Activated naive CD4-positive, alpha-beta T cell treated with anti-CD3 and anti-CD28 coated beads, Interleukin-2, amount 50 U/mL, for 24 hours (primary cell): ENCODE data around the gene PIP.
"Not testable (repeated sequence)": the region's sequence is repeated elsewhere in the genome, so short reads cannot be mapped to it uniquely, and the experiment has no call there.

Source experiments
- H3K27ac Mint-ChIP-seq: one replicate; pipeline ENCODE4 v1.8.0; 2021; ENCODE audit warnings: mild to moderate bottlenecking, mixed read lengths
- H3K27me3 Mint-ChIP-seq: one replicate; pipeline ENCODE4 v1.8.0; 2021; ENCODE audit warnings: mixed read lengths
- H3K36me3 Mint-ChIP-seq: one replicate; pipeline ENCODE4 v1.8.0; 2021; ENCODE audit warnings: mixed read lengths
- H3K4me1 Mint-ChIP-seq: one replicate; pipeline ENCODE4 v1.8.0; 2021; ENCODE audit warnings: mixed read lengths
- H3K4me3 Mint-ChIP-seq: one replicate; pipeline ENCODE4 v1.8.0; 2021; ENCODE audit warnings: mild to moderate bottlenecking, mixed read lengths
- H3K9me3 Mint-ChIP-seq: one replicate; pipeline ENCODE4 v1.8.0; 2021; ENCODE audit warnings: mixed read lengths

Gene PIP, protein sequence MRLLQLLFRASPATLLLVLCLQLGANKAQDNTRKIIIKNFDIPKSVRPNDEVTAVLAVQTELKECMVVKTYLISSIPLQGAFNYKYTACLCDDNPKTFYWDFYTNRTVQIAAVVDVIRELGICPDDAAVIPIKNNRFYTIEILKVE

GRCh38 chr7:143131781-143132180 lies at the start of gene PIP:
Gene PIP (plus strand): TSS chr7:143132077. CDS start chr7:143132117, 40 bp downstream.
- H3K27me3 Mint-ChIP-seq, result peaks cover 23% of the 10 kb centered on the region
- H3K4me3 Mint-ChIP-seq, result no peak within 1 kb of the TSS
- no peaks in the 10 kb centered on the region for H3K9me3 Mint-ChIP-seq
- H3K36me3 Mint-ChIP-seq, result no peaks in the 10 kb centered on the region
- no peaks in the 10 kb centered on the region for H3K4me1 Mint-ChIP-seq
- no peak within 1 kb of the TSS for H3K27ac Mint-ChIP-seq

- no peak overlapping the region for H3K4me3 Mint-ChIP-seq
Observed at GRCh38 chr7:143085109-143085508, 46.8 kb upstream of the PIP start.

GRCh38 chr7:143085610-143086009 lies 46.3 kb upstream of the PIP start:
- H3K27me3 Mint-ChIP-seq, result peaks cover 11% of the 10 kb centered on the region
- H3K4me3 Mint-ChIP-seq, H3K27ac Mint-ChIP-seq, H3K36me3 Mint-ChIP-seq, H3K4me1 Mint-ChIP-seq: not testable (repeated sequence)
- H3K9me3 Mint-ChIP-seq, result peaks cover 26% of the 10 kb centered on the region

More at GRCh38 chr7:143085109-143085508, 46.8 kb upstream of the PIP start:
- Mint-ChIP-seq H3K27ac (no peak overlapping the region), H3K4me1 (no peaks in the 10 kb centered on the region), H3K36me3 (peaks cover 4% of the 10 kb centered on the region), H3K27me3 (peaks cover 11% of the 10 kb centered on the region), H3K9me3 (peaks cover 27% of the 10 kb centered on the region)

GRCh38 chr7:143088549-143089231 lies 43.2 kb upstream of the PIP start:
- H3K4me3 Mint-ChIP-seq, H3K27ac Mint-ChIP-seq, H3K4me1 Mint-ChIP-seq, H3K36me3 Mint-ChIP-seq: not testable (repeated sequence)
- peaks cover 10% of the 10 kb centered on the region for H3K27me3 Mint-ChIP-seq
- peaks cover 11% of the 10 kb centered on the region for H3K9me3 Mint-ChIP-seq

- Mint-ChIP-seq H3K9me3 (peaks cover 12% of the 10 kb centered on the region), H3K27me3 (peaks cover 2% of the 10 kb centered on the region), H3K4me1 (no peaks in the 10 kb centered on the region), H3K4me3 (no peak overlapping the region), H3K36me3 (peaks cover 2% of the 10 kb centered on the region), H3K27ac (no peak overlapping the region)
Observed at GRCh38 chr7:143096146-143096545, 35.7 kb upstream of the PIP start.

DNA sequence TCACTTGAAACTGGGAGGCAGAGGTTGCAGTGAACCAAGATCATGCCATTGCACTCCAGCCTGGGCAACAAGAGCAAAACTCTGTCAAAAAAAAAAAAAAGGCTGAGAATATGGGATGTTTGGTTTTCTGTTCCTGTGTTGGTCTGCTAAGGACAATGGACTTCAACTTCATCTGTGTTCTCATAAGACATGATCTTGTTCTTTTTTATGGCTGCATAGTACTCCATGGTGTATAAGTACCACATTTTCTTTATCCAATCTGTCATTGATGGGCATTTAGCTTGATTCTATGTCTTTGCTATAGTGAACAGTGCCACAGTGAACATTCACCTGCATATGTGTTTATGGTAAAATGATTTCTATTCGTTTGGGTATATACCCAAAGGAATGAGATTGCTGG lies 32.3 kb upstream of the PIP start:
- not testable (repeated sequence) for H3K36me3 Mint-ChIP-seq, H3K27ac Mint-ChIP-seq, H3K27me3 Mint-ChIP-seq, H3K4me1 Mint-ChIP-seq, H3K4me3 Mint-ChIP-seq
- H3K9me3 Mint-ChIP-seq, result peaks cover 12% of the 10 kb centered on the region

DNA sequence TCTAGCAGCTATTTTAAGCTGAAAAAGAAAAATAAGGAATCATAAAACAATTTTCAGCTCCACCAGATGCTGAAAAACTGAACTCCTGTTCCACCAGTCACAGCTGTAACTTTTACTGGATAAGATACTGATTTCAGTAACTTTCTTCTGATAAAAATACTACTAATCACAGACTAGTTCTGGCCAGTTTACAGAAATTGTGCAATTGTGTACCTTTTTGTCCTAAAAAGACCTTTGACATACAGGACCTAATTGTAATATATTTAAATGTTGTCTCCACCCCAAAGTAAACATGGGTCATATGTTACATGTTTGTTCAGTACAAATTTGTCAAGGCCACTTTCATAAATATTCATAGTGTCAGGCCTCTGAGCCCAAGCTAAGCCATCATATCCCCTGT lies 27.1 kb upstream of the PIP start:
- Mint-ChIP-seq H3K27ac (no peak overlapping the region), H3K4me3 (no peak overlapping the region), H3K27me3 (no peaks in the 10 kb centered on the region), H3K9me3 (peaks cover 10% of the 10 kb centered on the region), H3K4me1 (no peaks in the 10 kb centered on the region), H3K36me3 (peaks cover under 1% of the 10 kb centered on the region)

DNA sequence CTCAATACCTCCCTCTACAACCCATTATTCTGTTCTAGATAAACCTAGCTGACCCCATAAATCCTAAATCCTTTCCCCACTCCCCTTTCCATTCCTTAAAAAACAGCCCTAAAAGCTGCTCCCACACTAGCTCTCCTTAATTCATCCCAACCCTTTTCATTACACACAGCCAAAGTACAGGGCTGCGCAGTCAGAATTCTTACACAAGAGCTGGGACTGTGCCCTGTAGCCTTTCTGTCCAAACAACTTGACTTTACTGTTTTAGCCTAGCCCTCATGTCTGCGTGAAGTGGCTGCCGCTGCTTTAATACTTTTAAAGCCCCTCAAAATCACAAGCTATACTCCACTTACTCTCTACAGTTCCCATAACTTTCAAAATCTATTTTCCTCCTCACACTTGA lies 23.9 kb upstream of the PIP start:
- not testable (repeated sequence) for H3K9me3 Mint-ChIP-seq, H3K4me1 Mint-ChIP-seq, H3K27me3 Mint-ChIP-seq, H3K4me3 Mint-ChIP-seq, H3K27ac Mint-ChIP-seq, H3K36me3 Mint-ChIP-seq

- Mint-ChIP-seq H3K4me3 (no peak overlapping the region), H3K27ac (no peak overlapping the region), H3K36me3 (peaks cover 6% of the 10 kb centered on the region), H3K4me1 (no peaks in the 10 kb centered on the region), H3K27me3 (no peaks in the 10 kb centered on the region), H3K9me3 (peaks cover 25% of the 10 kb centered on the region)
Observed at GRCh38 chr7:143117395-143117794, 14.5 kb upstream of the PIP start.

GRCh38 chr7:143120691-143121405 lies 11.0 kb upstream of the PIP start:
- H3K4me1 Mint-ChIP-seq, result no peaks in the 10 kb centered on the region
- no peaks in the 10 kb centered on the region for H3K36me3 Mint-ChIP-seq
- H3K27ac Mint-ChIP-seq, result no peak overlapping the region
- H3K4me3 Mint-ChIP-seq, result no peak overlapping the region
- no peaks in the 10 kb centered on the region for H3K27me3 Mint-ChIP-seq
- H3K9me3 Mint-ChIP-seq, result peaks cover 18% of the 10 kb centered on the region

DNA sequence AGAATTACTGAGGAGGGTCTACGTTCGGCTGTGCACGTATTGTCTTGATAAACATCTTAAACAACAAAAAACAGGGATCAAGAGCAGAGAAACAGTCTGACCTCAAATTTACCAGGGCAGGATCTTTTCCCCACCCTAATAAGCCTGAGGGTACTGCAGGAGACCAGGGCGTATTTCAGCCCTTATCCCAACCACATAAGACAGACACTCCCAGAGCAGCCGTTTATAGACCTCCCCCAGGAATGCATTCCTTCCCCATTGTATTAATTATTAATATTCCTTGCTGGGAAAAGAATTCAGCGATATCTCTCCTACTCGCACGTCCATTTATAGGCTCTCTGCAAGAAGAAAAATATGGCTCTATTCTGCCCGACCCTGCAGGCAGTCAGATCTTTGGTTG lies 8.6 kb upstream of the PIP start:
- not testable (repeated sequence) for H3K36me3 Mint-ChIP-seq, H3K4me3 Mint-ChIP-seq, H3K27ac Mint-ChIP-seq, H3K4me1 Mint-ChIP-seq, H3K27me3 Mint-ChIP-seq
- peaks cover 20% of the 10 kb centered on the region for H3K9me3 Mint-ChIP-seq

DNA sequence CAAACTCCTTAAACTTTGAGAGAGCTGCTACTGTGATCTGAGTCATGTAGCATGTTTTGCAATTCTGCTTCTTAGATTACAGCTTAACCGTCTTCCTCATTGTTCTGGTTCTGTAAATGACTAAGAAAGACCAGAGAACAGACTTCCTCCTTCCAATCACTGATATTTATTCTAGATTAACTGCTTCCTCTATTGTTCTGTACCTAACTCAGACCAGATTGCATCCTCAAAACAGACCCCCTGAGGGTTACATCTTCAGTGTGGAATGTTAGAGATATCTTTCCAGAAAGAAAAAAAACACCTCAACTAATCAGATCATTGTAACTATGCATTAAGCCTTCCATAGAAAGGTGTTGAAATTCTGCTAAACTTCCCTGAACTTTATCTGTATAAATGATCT lies 5.7 kb upstream of the PIP start:
- no peaks in the 10 kb centered on the region for H3K36me3 Mint-ChIP-seq
- no peak overlapping the region for H3K27ac Mint-ChIP-seq
- no peak overlapping the region for H3K4me3 Mint-ChIP-seq
- H3K27me3 Mint-ChIP-seq, result peaks cover 12% of the 10 kb centered on the region
- no peaks in the 10 kb centered on the region for H3K4me1 Mint-ChIP-seq
- H3K9me3 Mint-ChIP-seq, result peaks cover 14% of the 10 kb centered on the region

- no peaks in the 10 kb centered on the region for H3K4me1 Mint-ChIP-seq
- no peaks in the 10 kb centered on the region for H3K36me3 Mint-ChIP-seq
- H3K27ac Mint-ChIP-seq, result no peak overlapping the region
- H3K9me3 Mint-ChIP-seq, result peaks cover 14% of the 10 kb centered on the region
- H3K4me3 Mint-ChIP-seq, result no peak overlapping the region
- H3K27me3 Mint-ChIP-seq, result peaks cover 22% of the 10 kb centered on the region
Observed at GRCh38 chr7:143129051-143129450, 2.8 kb upstream of the PIP start.

GRCh38 chr7:143129477-143129876 lies 2.4 kb upstream of the PIP start:
- Mint-ChIP-seq H3K9me3 (peaks cover 14% of the 10 kb centered on the region), H3K27ac (no peak overlapping the region), H3K27me3 (peaks cover 22% of the 10 kb centered on the region), H3K4me1 (no peaks in the 10 kb centered on the region), H3K36me3 (no peaks in the 10 kb centered on the region), H3K4me3 (no peak overlapping the region)

- Mint-ChIP-seq H3K36me3 (no peaks in the 10 kb centered on the region), H3K4me3 (no peak overlapping the region), H3K9me3 (peaks cover 11% of the 10 kb centered on the region), H3K27ac (no peak overlapping the region), H3K27me3 (peaks cover 23% of the 10 kb centered on the region), H3K4me1 (no peaks in the 10 kb centered on the region)
Observed at GRCh38 chr7:143130541-143130940, 1.3 kb upstream of the PIP start.

DNA sequence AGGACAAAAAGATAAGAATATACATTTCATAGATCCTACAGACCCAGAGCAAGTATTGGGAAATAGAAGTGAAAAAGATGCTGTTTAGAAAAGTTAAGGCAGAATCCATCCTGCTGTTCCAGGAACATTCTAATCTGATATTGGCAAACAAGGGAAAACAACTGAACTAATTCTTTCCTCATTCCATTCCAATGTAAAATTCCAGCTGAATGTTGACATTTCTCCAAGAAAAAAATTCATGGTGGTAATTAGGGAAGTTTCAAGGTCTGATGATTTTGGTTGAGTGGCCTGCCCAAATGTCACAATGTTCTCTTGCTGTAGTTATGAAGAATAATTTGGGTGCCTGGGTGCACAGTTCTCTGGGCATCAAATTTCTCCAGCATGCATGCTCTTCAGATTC lies 15.2 kb downstream of the PIP start:
- Mint-ChIP-seq H3K4me1 (no peaks in the 10 kb centered on the region), H3K27ac (no peak overlapping the region), H3K9me3 (peaks cover 5% of the 10 kb centered on the region), H3K36me3 (peaks cover 2% of the 10 kb centered on the region), H3K4me3 (no peak overlapping the region), H3K27me3 (peaks cover 11% of the 10 kb centered on the region)
